Cardiac muscle cell (in vitro differentiated cells and primary cell): ENCODE data around the gene SLC35F5. TPM values are rescaled to one million over a fixed set of nuclear protein-coding genes. Genes with fewer than 3 reads are reported as not detected.

Source experiments
- DNase-seq, 2 donors: peaks; one replicate each; pipeline versions ENCODE4 v3.0.0 to v3.0.0-alpha.2; 2010 to 2017; ENCODE audit warnings: low read depth in 1 of 2, low spot score in 1 of 2
- H3K27ac ChIP-seq: fragments of 200-600 bp; sonication (generic); 2 replicates; pipeline ENCODE4 v1.5.1; 2016
- H3K27me3 ChIP-seq: fragments of 200-600 bp; sonication (generic); 2 replicates; pipeline ENCODE4 v1.6.0; 2016; ENCODE audit warnings: control low read depth
- H3K36me3 ChIP-seq: fragments of 200-600 bp; sonication (generic); 2 replicates; pipeline ENCODE4 v1.5.1; 2016; ENCODE audit warnings: control low read depth
- H3K4me1 ChIP-seq: fragments of 200-600 bp; sonication (generic); 2 replicates; pipeline ENCODE4 v1.8.1; 2017; ENCODE audit warnings: low read depth, mild to moderate bottlenecking, mixed run types
- H3K4me3 ChIP-seq: fragments of 200-600 bp; sonication (generic); 2 replicates; pipeline ENCODE4 v1.5.1; 2016; ENCODE audit warnings: mild to moderate bottlenecking
- H3K9me3 ChIP-seq: fragments of 200-600 bp; sonication (generic); 2 replicates; pipeline ENCODE4 v1.5.1; 2017; ENCODE audit warnings: low read depth, mild to moderate bottlenecking, control low read depth
- polyA plus RNA-seq: library from polyadenylated mRNA; unstranded; fragments of >200 nt; fragmentation: Nextera tagmentation; extraction: Ambion mirVana; gene quantifications from 2 replicates; pipeline ENCODE4 v1.2.1, GENCODE V29; 2016
- total RNA-seq: library from RNA; depleted of rRNA; stranded (reverse); fragments of >200 nt; gene quantifications from 2 replicates; pipeline ENCODE4 v1.2.3, GENCODE V29; 2016
- TF ChIP-seq, protein P1 (sequence below): IDR thresholded peaks from 2 replicates; pipeline ENCODE4 v1.5.1; 2012; ENCODE audit warnings: low read depth, mild to moderate bottlenecking, low read length

The SLC35F5 gene
- total and polyA plus RNA-seq, 2 experiments from 2014 or later, result 27.6 to 48.4 TPM

DNA sequence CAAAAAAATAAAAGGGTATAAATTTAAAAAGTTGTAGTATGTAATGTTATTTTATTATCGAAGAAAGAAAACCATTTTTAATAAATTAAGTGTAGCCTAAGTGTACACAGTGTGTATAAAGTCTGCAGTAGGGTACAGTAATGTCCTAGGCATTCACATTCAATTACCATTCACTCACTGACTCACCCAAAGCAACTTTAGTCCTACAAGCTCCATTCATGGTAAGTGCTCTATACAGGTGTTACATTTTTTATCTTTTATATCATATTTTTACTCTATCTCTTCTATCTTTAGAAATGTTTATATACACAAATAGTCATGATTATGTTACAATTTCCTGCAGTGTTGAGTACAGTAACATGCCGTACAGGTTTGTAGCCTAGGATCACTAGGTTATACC lies 69.9 kb downstream of the SLC35F5 start:
- Histone ChIP-seq H3K4me3 (no peak overlapping the region), H3K9me3 (no peaks in the 10 kb centered on the region), H3K36me3 (no peaks in the 10 kb centered on the region), H3K27ac (no peak overlapping the region), H3K27me3 (no peaks in the 10 kb centered on the region), H3K4me1 (no peaks in the 10 kb centered on the region)
- TF ChIP-seq, protein P1, sequence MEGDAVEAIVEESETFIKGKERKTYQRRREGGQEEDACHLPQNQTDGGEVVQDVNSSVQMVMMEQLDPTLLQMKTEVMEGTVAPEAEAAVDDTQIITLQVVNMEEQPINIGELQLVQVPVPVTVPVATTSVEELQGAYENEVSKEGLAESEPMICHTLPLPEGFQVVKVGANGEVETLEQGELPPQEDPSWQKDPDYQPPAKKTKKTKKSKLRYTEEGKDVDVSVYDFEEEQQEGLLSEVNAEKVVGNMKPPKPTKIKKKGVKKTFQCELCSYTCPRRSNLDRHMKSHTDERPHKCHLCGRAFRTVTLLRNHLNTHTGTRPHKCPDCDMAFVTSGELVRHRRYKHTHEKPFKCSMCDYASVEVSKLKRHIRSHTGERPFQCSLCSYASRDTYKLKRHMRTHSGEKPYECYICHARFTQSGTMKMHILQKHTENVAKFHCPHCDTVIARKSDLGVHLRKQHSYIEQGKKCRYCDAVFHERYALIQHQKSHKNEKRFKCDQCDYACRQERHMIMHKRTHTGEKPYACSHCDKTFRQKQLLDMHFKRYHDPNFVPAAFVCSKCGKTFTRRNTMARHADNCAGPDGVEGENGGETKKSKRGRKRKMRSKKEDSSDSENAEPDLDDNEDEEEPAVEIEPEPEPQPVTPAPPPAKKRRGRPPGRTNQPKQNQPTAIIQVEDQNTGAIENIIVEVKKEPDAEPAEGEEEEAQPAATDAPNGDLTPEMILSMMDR, result no peak
- no peak for DNase-seq

DNA sequence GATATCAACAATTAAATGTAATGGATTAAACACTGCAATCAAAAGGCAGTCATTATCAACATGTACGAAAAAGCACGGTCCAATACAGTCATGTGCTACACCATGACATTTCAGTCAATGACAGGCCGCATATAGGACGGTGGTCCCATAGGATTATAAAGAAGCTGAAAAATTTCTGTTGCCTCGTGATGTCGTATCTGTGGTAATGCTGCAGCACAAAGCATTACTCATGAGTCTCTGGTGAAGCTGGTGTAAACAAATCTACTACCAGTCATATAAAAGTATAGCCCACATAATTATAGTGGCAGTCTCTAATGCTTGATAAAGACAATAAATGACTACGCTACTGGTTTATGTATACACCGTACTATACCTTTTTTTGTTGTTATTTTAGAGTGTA lies 71.0 kb downstream of the SLC35F5 start:
- H3K4me3 ChIP-seq, result no peak overlapping the region
- no peak for DNase-seq
- no peaks in the 10 kb centered on the region for H3K36me3 ChIP-seq
- H3K27me3 ChIP-seq, result no peaks in the 10 kb centered on the region
- no peaks in the 10 kb centered on the region for H3K9me3 ChIP-seq
- TF ChIP-seq, protein P1, result no peak
- H3K4me1 ChIP-seq, result no peaks in the 10 kb centered on the region
- H3K27ac ChIP-seq, result no peak overlapping the region

DNA sequence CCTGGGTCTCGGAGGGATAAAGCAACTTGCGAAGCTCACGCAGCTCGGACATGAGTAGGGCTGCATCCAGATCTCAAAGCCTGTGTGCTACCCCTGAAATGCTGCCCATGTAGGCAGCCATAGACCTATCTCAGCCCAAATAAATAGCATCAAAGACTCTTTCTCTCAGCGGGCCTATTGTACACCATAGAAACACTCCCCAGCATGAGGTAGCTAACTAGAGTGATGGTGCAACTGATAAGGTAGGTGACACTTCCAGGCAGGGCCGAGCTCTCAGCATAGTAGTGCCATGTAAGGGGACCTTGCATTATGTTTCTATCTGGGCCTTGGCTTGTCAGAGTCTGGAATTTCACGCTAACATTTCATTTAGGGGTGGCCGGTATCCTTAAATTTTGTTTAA lies 77.0 kb downstream of the SLC35F5 start:
- Histone ChIP-seq H3K4me3 (no peak overlapping the region), H3K27ac (no peak overlapping the region), H3K27me3 (no peaks in the 10 kb centered on the region), H3K4me1 (no peaks in the 10 kb centered on the region), H3K36me3 (no peaks in the 10 kb centered on the region), H3K9me3 (no peaks in the 10 kb centered on the region)
- TF ChIP-seq, protein P1, result no peak
- DNase-seq, result no peak

DNA sequence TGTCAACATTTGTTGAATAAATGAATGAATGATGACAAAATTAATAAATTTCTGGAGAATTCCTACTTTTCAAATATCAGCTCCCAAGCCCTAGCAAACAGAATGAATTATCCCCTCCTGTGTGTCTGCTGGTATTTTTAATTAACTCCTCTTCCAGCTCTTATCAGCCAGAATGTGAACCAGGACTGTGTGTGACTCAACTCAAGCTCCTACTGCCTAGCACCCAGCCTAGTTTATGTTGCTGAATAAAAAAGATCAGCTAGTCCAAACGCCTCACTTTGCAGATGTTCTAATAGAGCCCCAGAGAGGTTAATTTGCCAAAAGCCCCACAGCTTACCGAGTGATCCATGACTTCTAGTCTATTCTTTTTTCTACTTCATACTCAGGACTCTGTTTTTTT lies 79.1 kb downstream of the SLC35F5 start:
- Histone ChIP-seq H3K9me3 (no peaks in the 10 kb centered on the region), H3K4me3 (no peak overlapping the region), H3K4me1 (no peaks in the 10 kb centered on the region), H3K27ac (no peak overlapping the region), H3K36me3 (no peaks in the 10 kb centered on the region), H3K27me3 (no peaks in the 10 kb centered on the region)
- TF ChIP-seq, protein P1, result no peak
- no peak for DNase-seq

DNA sequence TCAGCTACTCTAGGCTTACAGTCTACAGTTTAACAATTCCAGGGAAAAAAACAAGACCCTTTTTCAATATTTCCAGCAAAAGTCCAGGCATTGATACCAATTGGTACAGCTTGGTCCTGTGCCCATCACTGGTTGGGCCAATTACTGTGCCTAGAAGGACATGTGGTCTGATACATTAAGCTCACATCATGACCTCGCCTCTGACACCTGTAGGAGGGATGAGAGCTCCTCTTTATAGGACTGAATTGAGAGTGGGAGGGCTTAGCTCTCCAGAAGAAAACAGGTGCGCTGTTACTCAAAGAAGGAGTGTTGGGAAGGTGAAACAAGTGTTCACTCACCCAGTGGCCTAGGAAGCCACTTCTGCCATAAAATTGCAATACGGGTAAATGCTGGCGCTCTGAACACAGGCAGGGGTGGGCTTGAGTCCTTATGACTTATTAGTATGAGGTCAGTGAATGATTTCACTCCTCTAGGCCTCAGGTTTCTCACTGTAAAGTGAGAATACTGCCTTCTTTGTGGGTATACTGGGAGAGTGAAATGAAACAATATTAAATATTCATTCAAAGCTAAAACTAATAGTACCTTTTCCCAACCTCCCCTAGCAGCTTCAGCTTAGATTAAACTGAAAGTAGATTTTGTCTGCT lies 79.7 kb downstream of the SLC35F5 start:
- Histone ChIP-seq H3K4me1 (no peaks in the 10 kb centered on the region), H3K36me3 (no peaks in the 10 kb centered on the region), H3K27me3 (no peaks in the 10 kb centered on the region), H3K9me3 (no peaks in the 10 kb centered on the region), H3K27ac (no peak overlapping the region), H3K4me3 (no peak overlapping the region)
- TF ChIP-seq, protein P1, result no peak
- DNase-seq, result no peak

DNA sequence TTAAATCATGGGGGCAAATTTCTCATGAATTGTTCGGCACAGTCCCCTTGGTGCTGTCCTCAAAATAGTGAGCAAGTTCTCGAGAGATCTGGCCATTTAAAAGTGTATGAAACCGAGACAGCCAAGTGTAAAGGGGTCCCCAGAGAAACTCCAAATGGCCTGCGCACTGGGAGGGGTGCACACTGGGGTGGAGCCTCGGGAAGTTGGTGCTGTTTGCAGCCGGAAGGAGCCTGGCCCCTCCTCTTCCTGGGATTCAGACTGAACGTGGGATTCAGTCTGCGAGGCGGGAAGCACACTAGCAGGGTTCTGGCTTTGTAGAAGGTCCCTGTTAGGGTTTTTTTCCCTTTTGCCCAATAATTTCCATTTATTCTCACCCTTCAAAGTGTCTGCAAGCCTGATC lies 80.6 kb downstream of the SLC35F5 start:
- no peaks in the 10 kb centered on the region for H3K27me3 ChIP-seq
- no peak overlapping the region for H3K4me3 ChIP-seq
- TF ChIP-seq, protein P1, result no peak
- no peaks in the 10 kb centered on the region for H3K4me1 ChIP-seq
- no peak overlapping the region for H3K27ac ChIP-seq
- no peaks in the 10 kb centered on the region for H3K36me3 ChIP-seq
- no peak for DNase-seq
- no peaks in the 10 kb centered on the region for H3K9me3 ChIP-seq
